GM23338 (cell line): Measurements from ENCODE around the gene CAD. TPM values are rescaled to one million over a fixed set of nuclear protein-coding genes. Genes with fewer than 3 reads are reported as not detected.

Experiments used
- ATAC-seq: fragments of 200-7000 bp; cut with Tn5 transposase; 3 replicates; pipeline ENCODE4 v1.9.1; 2020
- DNase-seq: peaks from one replicate; pipeline ENCODE4 v3.0.0-alpha.2; 2015; ENCODE audit warnings: low spot score
- H2AFZ ChIP-seq: fragments of 200-600 bp; sonication (generic); 2 replicates; pipeline ENCODE4 v1.8.0; 2016; ENCODE audit warnings: antibody characterized with exemption, mild to moderate bottlenecking, moderate library complexity
- H3F3A ChIP-seq: fragments of 200-600 bp; sonication (generic); replicated peaks from 2 replicates; pipeline ENCODE4 v1.8.0; 2017; ENCODE audit warnings: antibody characterized with exemption, mixed run types, low read depth
- H3K27ac ChIP-seq: fragments of 200-600 bp; sonication (generic); 2 replicates; pipeline ENCODE4 v1.6.1; 2016; ENCODE audit warnings: low read depth
- H3K27me3 ChIP-seq: fragments of 200-600 bp; sonication (generic); 2 replicates; pipeline ENCODE4 v1.8.0; 2016; ENCODE audit warnings: mild to moderate bottlenecking, mixed run types, moderate library complexity; ENCODE audit not compliant: insufficient read depth
- H3K36me3 ChIP-seq: fragments of 200-600 bp; sonication (generic); 2 replicates; pipeline ENCODE4 v1.8.0; 2016; ENCODE audit warnings: mild to moderate bottlenecking; ENCODE audit not compliant: insufficient read depth
- H3K4me1 ChIP-seq: fragments of 200-600 bp; sonication (generic); 2 replicates; pipeline ENCODE4 v1.8.0; 2016; ENCODE audit warnings: mild to moderate bottlenecking, moderate library complexity; ENCODE audit not compliant: insufficient read depth
- H3K4me2 ChIP-seq: fragments of 200-600 bp; sonication (generic); 2 replicates; pipeline ENCODE4 v1.7.1; 2017; ENCODE audit warnings: mixed run types
- H3K4me3 ChIP-seq: fragments of 200-600 bp; sonication (generic); 2 replicates; pipeline ENCODE4 v1.6.1; 2016; ENCODE audit warnings: mixed run types
- H3K79me2 ChIP-seq: fragments of 200-600 bp; sonication (generic); replicated peaks from 2 replicates; pipeline ENCODE4 v1.8.0; 2017; ENCODE audit warnings: mild to moderate bottlenecking; ENCODE audit not compliant: insufficient read depth
- H3K9me2 ChIP-seq: fragments of 200-600 bp; sonication (generic); 2 replicates; pipeline ENCODE4 v1.8.0; 2017; ENCODE audit not compliant: insufficient read depth
- H4K20me1 ChIP-seq: fragments of 200-600 bp; sonication (generic); replicated peaks from 2 replicates; pipeline ENCODE4 v1.8.0; 2017; ENCODE audit warnings: mild to moderate bottlenecking; ENCODE audit not compliant: insufficient read depth
- H3K27ac Mint-ChIP-seq: 2 replicates; pipeline ENCODE4 v1.8.0; 2020; ENCODE audit warnings: inconsistent platforms, mild to moderate bottlenecking, moderate library complexity, mixed read lengths
- H3K27me3 Mint-ChIP-seq: 3 replicates; pipeline ENCODE4 v1.8.0; 2022; ENCODE audit warnings: low read depth, mild to moderate bottlenecking, moderate library complexity, mixed read lengths, inconsistent platforms; ENCODE audit not compliant: insufficient read depth, poor library complexity
- H3K36me3 Mint-ChIP-seq: 3 replicates; pipeline ENCODE4 v1.8.0; 2021; ENCODE audit warnings: low read depth, mild to moderate bottlenecking, inconsistent platforms, moderate library complexity, mixed read lengths
- H3K4me1 Mint-ChIP-seq: 3 replicates; pipeline ENCODE4 v1.8.0; 2020; ENCODE audit warnings: mild to moderate bottlenecking, inconsistent platforms, mixed read lengths
- H3K4me3 Mint-ChIP-seq: 3 replicates; pipeline ENCODE4 v1.8.0; 2021; ENCODE audit warnings: moderate library complexity, mild to moderate bottlenecking, inconsistent platforms, mixed read lengths
- H3K9me3 Mint-ChIP-seq: 3 replicates; pipeline ENCODE4 v1.8.0; 2020; ENCODE audit warnings: moderate library complexity, mild to moderate bottlenecking, inconsistent platforms, mixed read lengths
- EZH2 ChIP-seq: fragments of 200-600 bp; sonication (generic); IDR thresholded peaks from one replicate; pipeline ENCODE4 v1.8.0; 2017; ENCODE audit warnings: antibody characterized with exemption, mild to moderate bottlenecking, low read depth; ENCODE audit not compliant: unreplicated experiment
- POLR2AphosphoS5 ChIP-seq: IDR thresholded peaks from 2 replicates; pipeline ENCODE4 v1.6.1; 2016; ENCODE audit warnings: antibody characterized with exemption, low read depth
- polyA plus RNA-seq: library from polyadenylated mRNA; unstranded; fragments of >200 nt; fragmentation: Nextera tagmentation; extraction: Ambion mirVana; gene quantifications from 2 replicates; pipeline ENCODE4 v1.2.1, GENCODE V29; 2016
- total RNA-seq: library from RNA; depleted of rRNA; stranded (reverse); fragments of >200 nt; shearing (Covaris generic); gene quantifications from 2 replicates; pipeline ENCODE4 v1.2.3, GENCODE V29; 2014
- TF ChIP-seq, protein P1 (sequence below): IDR thresholded peaks from one replicate; pipeline ENCODE4 v1.6.1; 2018; ENCODE audit warnings: antibody characterized with exemption; ENCODE audit not compliant: unreplicated experiment
- TF ChIP-seq, protein P2 (sequence below): fragments of 250-450 bp; sonication (Bioruptor Pico); IDR thresholded peaks from 2 replicates; pipeline ENCODE4 v1.5.0; 2020; ENCODE audit warnings: mild to moderate bottlenecking, moderate library complexity
- TF ChIP-seq, protein P3 (sequence below): IDR thresholded peaks from 2 replicates; pipeline ENCODE4 v1.6.1; 2016; ENCODE audit warnings: antibody characterized with exemption

The CAD gene
- total and polyA plus RNA-seq, 2 experiments from 2014 or later: 38.1 to 147 TPM

DNA sequence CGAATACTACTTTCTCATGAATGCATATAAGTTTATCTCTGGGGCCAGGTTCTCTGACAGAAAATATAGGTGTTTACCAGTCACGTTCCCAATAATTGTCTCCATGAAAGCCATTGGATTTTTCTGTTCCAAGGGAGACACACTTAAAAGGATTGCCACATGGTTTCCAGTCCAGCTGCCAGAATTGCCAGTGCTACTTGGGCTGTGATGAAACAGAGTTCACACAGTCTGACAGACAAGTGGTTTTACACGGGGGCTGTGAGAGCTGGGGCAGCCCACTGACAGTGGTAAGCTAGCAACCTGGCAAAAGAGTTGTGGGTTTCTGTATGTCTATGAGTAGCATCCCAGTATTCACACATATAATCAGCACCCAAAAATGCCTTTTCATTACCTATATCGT is 33.1 kb upstream of the CAD start:
- TF ChIP-seq, protein P1, sequence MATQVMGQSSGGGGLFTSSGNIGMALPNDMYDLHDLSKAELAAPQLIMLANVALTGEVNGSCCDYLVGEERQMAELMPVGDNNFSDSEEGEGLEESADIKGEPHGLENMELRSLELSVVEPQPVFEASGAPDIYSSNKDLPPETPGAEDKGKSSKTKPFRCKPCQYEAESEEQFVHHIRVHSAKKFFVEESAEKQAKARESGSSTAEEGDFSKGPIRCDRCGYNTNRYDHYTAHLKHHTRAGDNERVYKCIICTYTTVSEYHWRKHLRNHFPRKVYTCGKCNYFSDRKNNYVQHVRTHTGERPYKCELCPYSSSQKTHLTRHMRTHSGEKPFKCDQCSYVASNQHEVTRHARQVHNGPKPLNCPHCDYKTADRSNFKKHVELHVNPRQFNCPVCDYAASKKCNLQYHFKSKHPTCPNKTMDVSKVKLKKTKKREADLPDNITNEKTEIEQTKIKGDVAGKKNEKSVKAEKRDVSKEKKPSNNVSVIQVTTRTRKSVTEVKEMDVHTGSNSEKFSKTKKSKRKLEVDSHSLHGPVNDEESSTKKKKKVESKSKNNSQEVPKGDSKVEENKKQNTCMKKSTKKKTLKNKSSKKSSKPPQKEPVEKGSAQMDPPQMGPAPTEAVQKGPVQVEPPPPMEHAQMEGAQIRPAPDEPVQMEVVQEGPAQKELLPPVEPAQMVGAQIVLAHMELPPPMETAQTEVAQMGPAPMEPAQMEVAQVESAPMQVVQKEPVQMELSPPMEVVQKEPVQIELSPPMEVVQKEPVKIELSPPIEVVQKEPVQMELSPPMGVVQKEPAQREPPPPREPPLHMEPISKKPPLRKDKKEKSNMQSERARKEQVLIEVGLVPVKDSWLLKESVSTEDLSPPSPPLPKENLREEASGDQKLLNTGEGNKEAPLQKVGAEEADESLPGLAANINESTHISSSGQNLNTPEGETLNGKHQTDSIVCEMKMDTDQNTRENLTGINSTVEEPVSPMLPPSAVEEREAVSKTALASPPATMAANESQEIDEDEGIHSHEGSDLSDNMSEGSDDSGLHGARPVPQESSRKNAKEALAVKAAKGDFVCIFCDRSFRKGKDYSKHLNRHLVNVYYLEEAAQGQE: no peak
- TF ChIP-seq POLR2AphosphoS5 (no peak), EZH2 (no peak)
- TF ChIP-seq, protein P2, sequence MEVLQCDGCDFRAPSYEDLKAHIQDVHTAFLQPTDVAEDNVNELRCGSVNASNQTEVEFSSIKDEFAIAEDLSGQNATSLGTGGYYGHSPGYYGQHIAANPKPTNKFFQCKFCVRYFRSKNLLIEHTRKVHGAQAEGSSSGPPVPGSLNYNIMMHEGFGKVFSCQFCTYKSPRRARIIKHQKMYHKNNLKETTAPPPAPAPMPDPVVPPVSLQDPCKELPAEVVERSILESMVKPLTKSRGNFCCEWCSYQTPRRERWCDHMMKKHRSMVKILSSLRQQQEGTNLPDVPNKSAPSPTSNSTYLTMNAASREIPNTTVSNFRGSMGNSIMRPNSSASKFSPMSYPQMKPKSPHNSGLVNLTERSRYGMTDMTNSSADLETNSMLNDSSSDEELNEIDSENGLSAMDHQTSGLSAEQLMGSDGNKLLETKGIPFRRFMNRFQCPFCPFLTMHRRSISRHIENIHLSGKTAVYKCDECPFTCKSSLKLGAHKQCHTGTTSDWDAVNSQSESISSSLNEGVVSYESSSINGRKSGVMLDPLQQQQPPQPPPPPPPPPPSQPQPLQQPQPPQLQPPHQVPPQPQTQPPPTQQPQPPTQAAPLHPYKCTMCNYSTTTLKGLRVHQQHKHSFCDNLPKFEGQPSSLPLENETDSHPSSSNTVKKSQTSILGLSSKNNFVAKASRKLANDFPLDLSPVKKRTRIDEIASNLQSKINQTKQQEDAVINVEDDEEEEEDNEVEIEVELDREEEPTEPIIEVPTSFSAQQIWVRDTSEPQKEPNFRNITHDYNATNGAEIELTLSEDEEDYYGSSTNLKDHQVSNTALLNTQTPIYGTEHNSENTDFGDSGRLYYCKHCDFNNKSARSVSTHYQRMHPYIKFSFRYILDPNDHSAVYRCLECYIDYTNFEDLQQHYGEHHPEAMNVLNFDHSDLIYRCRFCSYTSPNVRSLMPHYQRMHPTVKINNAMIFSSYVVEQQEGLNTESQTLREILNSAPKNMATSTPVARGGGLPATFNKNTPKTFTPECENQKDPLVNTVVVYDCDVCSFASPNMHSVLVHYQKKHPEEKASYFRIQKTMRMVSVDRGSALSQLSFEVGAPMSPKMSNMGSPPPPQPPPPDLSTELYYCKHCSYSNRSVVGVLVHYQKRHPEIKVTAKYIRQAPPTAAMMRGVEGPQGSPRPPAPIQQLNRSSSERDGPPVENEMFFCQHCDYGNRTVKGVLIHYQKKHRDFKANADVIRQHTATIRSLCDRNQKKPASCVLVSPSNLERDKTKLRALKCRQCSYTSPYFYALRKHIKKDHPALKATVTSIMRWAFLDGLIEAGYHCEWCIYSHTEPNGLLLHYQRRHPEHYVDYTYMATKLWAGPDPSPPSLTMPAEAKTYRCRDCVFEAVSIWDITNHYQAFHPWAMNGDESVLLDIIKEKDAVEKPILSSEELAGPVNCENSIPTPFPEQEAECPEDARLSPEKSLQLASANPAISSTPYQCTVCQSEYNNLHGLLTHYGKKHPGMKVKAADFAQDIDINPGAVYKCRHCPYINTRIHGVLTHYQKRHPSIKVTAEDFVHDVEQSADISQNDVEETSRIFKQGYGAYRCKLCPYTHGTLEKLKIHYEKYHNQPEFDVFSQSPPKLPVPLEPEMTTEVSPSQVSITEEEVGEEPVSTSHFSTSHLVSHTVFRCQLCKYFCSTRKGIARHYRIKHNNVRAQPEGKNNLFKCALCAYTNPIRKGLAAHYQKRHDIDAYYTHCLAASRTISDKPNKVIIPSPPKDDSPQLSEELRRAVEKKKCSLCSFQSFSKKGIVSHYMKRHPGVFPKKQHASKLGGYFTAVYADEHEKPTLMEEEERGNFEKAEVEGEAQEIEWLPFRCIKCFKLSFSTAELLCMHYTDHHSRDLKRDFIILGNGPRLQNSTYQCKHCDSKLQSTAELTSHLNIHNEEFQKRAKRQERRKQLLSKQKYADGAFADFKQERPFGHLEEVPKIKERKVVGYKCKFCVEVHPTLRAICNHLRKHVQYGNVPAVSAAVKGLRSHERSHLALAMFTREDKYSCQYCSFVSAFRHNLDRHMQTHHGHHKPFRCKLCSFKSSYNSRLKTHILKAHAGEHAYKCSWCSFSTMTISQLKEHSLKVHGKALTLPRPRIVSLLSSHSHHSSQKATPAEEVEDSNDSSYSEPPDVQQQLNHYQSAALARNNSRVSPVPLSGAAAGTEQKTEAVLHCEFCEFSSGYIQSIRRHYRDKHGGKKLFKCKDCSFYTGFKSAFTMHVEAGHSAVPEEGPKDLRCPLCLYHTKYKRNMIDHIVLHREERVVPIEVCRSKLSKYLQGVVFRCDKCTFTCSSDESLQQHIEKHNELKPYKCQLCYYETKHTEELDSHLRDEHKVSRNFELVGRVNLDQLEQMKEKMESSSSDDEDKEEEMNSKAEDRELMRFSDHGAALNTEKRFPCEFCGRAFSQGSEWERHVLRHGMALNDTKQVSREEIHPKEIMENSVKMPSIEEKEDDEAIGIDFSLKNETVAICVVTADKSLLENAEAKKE: no peak
- TF ChIP-seq, protein P3, sequence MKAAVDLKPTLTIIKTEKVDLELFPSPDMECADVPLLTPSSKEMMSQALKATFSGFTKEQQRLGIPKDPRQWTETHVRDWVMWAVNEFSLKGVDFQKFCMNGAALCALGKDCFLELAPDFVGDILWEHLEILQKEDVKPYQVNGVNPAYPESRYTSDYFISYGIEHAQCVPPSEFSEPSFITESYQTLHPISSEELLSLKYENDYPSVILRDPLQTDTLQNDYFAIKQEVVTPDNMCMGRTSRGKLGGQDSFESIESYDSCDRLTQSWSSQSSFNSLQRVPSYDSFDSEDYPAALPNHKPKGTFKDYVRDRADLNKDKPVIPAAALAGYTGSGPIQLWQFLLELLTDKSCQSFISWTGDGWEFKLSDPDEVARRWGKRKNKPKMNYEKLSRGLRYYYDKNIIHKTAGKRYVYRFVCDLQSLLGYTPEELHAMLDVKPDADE: no peak
- no peak overlapping the region for H3K27ac ChIP-seq
- H3K4me2 ChIP-seq: no peak overlapping the region
- no peak overlapping the region for H2AFZ ChIP-seq
- H3K4me3 Mint-ChIP-seq: no peak overlapping the region
- DNase-seq (no peak), ATAC-seq (no peak)
- H3K4me3 ChIP-seq: no peak overlapping the region
- no peaks in the 10 kb centered on the region for H3K4me1 ChIP-seq
- no peak overlapping the region for H3K27ac Mint-ChIP-seq
- H3K9me3 Mint-ChIP-seq: no peaks in the 10 kb centered on the region
- no peaks in the 10 kb centered on the region for H4K20me1 ChIP-seq
- H3K27me3 Mint-ChIP-seq: peaks cover 2% of the 10 kb centered on the region
- no peaks in the 10 kb centered on the region for H3K79me2 ChIP-seq
- H3K36me3 ChIP-seq: no peaks in the 10 kb centered on the region
- H3K36me3 Mint-ChIP-seq: no peaks in the 10 kb centered on the region
- H3K9me2 ChIP-seq: no peaks in the 10 kb centered on the region
- H3K27me3 ChIP-seq: no peaks in the 10 kb centered on the region
- H3K4me1 Mint-ChIP-seq: no peaks in the 10 kb centered on the region
- H3F3A ChIP-seq: no peaks in the 10 kb centered on the region
